ENCODE results near the gene FAM184A. TPM values are rescaled to one million over a fixed set of nuclear protein-coding genes. Genes with fewer than 3 reads are reported as not detected.
"Not testable (repeated sequence)": the region's sequence is repeated elsewhere in the genome, so short reads cannot be mapped to it uniquely, and the experiment has no call there.

The FAM184A gene
- total RNA-seq, 1 experiment from 2014 or later: 13.3 TPM

DNA sequence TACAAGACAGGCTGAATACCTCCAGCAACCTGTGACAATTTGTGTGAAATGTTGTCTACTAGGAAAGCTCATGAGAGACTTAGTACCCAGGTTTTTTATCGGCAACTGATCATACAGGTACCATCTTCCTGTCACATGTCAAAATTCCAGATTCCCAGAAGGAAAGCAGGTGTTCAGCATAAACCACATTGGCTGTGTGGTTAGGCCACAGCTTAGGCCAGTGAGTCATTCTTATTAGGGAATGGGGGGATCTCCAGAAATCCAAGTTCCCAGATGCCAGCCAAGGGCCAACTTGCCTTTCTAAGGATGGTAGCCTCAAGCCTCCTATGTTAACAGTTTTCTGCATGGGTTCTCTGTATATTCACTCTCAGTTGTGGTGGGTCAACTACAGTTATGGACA lies 65.9 kb downstream of the FAM184A start:
- TF ChIP-seq NFYB (CRISPR knock-in tag; conservative IDR thresholded peaks at IDR 0.05; ENCODE audit: low read depth) (no peak), CREB1 (CRISPR knock-in tag; IDR thresholded peaks at IDR 0.05) (no peak), CREM (CRISPR knock-in tag; IDR thresholded peaks at IDR 0.05) (no peak), NFATC4 (CRISPR knock-in tag; IDR thresholded peaks at IDR 0.05) (no peak), FOXP4 (CRISPR knock-in tag; IDR thresholded peaks at IDR 0.05) (no peak), NR2C2 (CRISPR knock-in tag; IDR thresholded peaks at IDR 0.05) (no peak), OVOL2 (CRISPR knock-in tag; IDR thresholded peaks at IDR 0.05; ENCODE audit: borderline replicate concordance) (no peak), ZMAT4 (CRISPR knock-in tag; IDR thresholded peaks at IDR 0.05) (no peak), ERG (CRISPR knock-in tag; IDR thresholded peaks at IDR 0.05) (no peak), MAX (CRISPR knock-in tag; IDR thresholded peaks at IDR 0.05) (no peak), ZNF317 (CRISPR knock-in tag; IDR thresholded peaks at IDR 0.05; ENCODE audit: borderline replicate concordance, low read depth) (no peak), NFE2L1 (CRISPR knock-in tag; IDR thresholded peaks at IDR 0.05) (no peak), RELA (CRISPR knock-in tag; IDR thresholded peaks at IDR 0.05; ENCODE audit: borderline replicate concordance) (no peak)
- TF ChIP-seq, protein P1, sequence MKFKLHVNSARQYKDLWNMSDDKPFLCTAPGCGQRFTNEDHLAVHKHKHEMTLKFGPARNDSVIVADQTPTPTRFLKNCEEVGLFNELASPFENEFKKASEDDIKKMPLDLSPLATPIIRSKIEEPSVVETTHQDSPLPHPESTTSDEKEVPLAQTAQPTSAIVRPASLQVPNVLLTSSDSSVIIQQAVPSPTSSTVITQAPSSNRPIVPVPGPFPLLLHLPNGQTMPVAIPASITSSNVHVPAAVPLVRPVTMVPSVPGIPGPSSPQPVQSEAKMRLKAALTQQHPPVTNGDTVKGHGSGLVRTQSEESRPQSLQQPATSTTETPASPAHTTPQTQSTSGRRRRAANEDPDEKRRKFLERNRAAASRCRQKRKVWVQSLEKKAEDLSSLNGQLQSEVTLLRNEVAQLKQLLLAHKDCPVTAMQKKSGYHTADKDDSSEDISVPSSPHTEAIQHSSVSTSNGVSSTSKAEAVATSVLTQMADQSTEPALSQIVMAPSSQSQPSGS (CRISPR knock-in tag; IDR thresholded peaks at IDR 0.05; ENCODE audit: borderline replicate concordance, low read depth): no peak
- no peak for ATAC-seq
- H3K36me3 Mint-ChIP-seq: peaks cover 62% of the 10 kb centered on the region
- no peaks in the 10 kb centered on the region for H3K4me1 Mint-ChIP-seq
- H3K4me3 Mint-ChIP-seq: no peak overlapping the region
- ChIA-PET CTCF (no interaction called here), POLR2A (no interaction called here)
- no peak overlapping the region for H3K27ac Mint-ChIP-seq
- H3K9me3 Mint-ChIP-seq: peaks cover 41% of the 10 kb centered on the region
- no peak for DNase-seq (ENCODE audit: low spot score)
- H3K27me3 Mint-ChIP-seq (ENCODE audit: low read depth): no peaks in the 10 kb centered on the region

GRCh38 chr6:119009266-119009665 lies 69.2 kb downstream of the FAM184A start:
- H3K27ac Mint-ChIP-seq; DNase-seq (ENCODE audit: low spot score); H3K4me3 Mint-ChIP-seq; ATAC-seq; H3K4me1 Mint-ChIP-seq; CTCF ChIA-PET; POLR2A ChIA-PET; H3K27me3 Mint-ChIP-seq (ENCODE audit: low read depth): not testable (repeated sequence)
- peaks cover 39% of the 10 kb centered on the region for H3K36me3 Mint-ChIP-seq
- H3K9me3 Mint-ChIP-seq: peaks cover 25% of the 10 kb centered on the region

GRCh38 chr6:119006974-119007373 lies 71.5 kb downstream of the FAM184A start:
- ATAC-seq (no peak), DNase-seq (ENCODE audit: low spot score) (no peak)
- Mint-ChIP-seq H3K4me1 (0 out of 2 replicates have a peak, but pooled peaks cover 2% of the 10 kb centered on the region), H3K9me3 (peaks cover 24% of the 10 kb centered on the region), H3K27me3 (ENCODE audit: low read depth) (no peaks in the 10 kb centered on the region), H3K27ac (no peak overlapping the region), H3K36me3 (peaks cover 34% of the 10 kb centered on the region), H3K4me3 (no peak overlapping the region)
- TF ChIP-seq ZNF263 (CRISPR knock-in tag; IDR thresholded peaks at IDR 0.05; ENCODE audit: low read depth) (no peak), CBFB (CRISPR knock-in tag; IDR thresholded peaks at IDR 0.05; ENCODE audit: low read depth) (no peak), GRHL2 (CRISPR knock-in tag; IDR thresholded peaks at IDR 0.05; ENCODE audit: insufficient replicate concordance, severe bottlenecking) (no peak), CREB1 (CRISPR knock-in tag; IDR thresholded peaks at IDR 0.05) (no peak)
- ChIA-PET CTCF (no interaction called here), POLR2A (no interaction called here)

Measured in WTC11 (cell line).